RWPE1 (cell line): ENCODE results near the gene KCNIP1.

ENCODE experiments used
- CTCF ChIA-PET: fragments of 350-600 bp; sonication (Branson Sonifier 250); formaldehyde crosslinking; extraction: SDS; loops from one replicate; lab custom pipeline; 2021; lab: Yijun Ruan, JAX
- POLR2A ChIA-PET: fragments of 400-600 bp; formaldehyde crosslinking; extraction: SDS; loops from one replicate; lab custom pipeline; 2020; ENCODE audit warnings: antibody characterized with exemption; ENCODE audit not compliant: low non-redundant PET; lab: Yijun Ruan, JAX
- DNase-seq: peaks from one replicate; pipeline ENCODE4 v3.0.0; 2012; ENCODE audit warnings: low spot score
- H3K27ac ChIP-seq: fragments of 450-650 bp; 2 replicates; pipeline ENCODE4 v1.5.1; 2017
- CTCF ChIP-seq: fragments of 450-650 bp; conservative IDR thresholded peaks from 2 replicates; pipeline ENCODE4 v1.5.1; 2017; ENCODE audit warnings: low read depth, mild to moderate bottlenecking

Gene KCNIP1

GRCh38 chr5:170642066-170642735, 138.4 kb downstream of the KCNIP1 start:
- TF ChIP-seq CTCF, result no peak
- ChIA-PET POLR2A (no interaction called here), CTCF (interaction anchor here (0.6 kb wide), 1 partner anchor 1295 kb away, joined by 3 read pairs; no protein-coding TSS in a partner anchor)
- DNase-seq, result no peak
- no peak overlapping the region for H3K27ac ChIP-seq

GRCh38 chr5:170642776-170643436, 139.1 kb downstream of the KCNIP1 start:
- H3K27ac ChIP-seq, result no peak overlapping the region
- DNase-seq, result peak; percentile 24
- POLR2A ChIA-PET, result no interaction called here
- CTCF ChIA-PET, result no interaction called here
- no peak for TF ChIP-seq CTCF

GRCh38 chr5:170643591-170643990, 139.8 kb downstream of the KCNIP1 start:
- ChIA-PET CTCF (no interaction called here), POLR2A (no interaction called here)
- H3K27ac ChIP-seq, result no peak overlapping the region
- TF ChIP-seq CTCF, result no peak
- DNase-seq, result no peak

DNA sequence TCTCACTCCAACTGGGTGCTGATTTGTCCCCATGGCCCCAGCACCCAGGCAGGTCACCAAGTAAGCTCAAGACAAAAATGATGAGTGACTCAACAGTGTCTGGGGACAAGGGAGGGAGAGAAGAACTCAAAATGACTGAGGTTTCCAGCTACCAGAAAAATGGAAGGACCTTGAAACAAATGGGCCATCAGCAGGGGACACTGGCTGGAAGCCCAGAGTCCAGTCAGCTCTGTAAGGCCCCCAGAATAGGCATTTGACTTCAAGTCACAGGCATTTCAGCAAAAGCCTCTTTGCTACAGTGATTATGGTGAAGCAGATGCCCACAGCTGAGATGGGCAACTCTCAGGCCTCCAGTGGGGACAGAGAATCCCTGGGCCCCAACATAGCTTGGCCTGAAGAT, 140.7 kb downstream of the KCNIP1 start:
- DNase-seq, result no peak
- TF ChIP-seq CTCF, result no peak
- CTCF ChIA-PET, result interaction anchor here (1.1 to 1.3 kb wide), 2 partner anchors 11 to 100 kb away, joined by 3 to 4 read pairs; no protein-coding TSS in a partner anchor
- POLR2A ChIA-PET, result no interaction called here
- H3K27ac ChIP-seq, result no peak overlapping the region

GRCh38 chr5:170648541-170648940, 144.7 kb downstream of the KCNIP1 start:
- DNase-seq, result peak; percentile 62
- no peak for TF ChIP-seq CTCF
- POLR2A ChIA-PET, result no interaction called here
- CTCF ChIA-PET, result interaction anchor here (1.8 kb wide), 1 partner anchor 15 kb away, joined by 5 read pairs; no protein-coding TSS in a partner anchor
- H3K27ac ChIP-seq, result no peak overlapping the region

GRCh38 chr5:170650850-170651249, 147.0 kb downstream of the KCNIP1 start:
- ChIA-PET CTCF (interaction anchor here (0.8 to 1.6 kb wide), 2 partner anchors 12 to 13 kb away, joined by 3 to 4 read pairs; no protein-coding TSS in a partner anchor), POLR2A (no interaction called here)
- no peak overlapping the region for H3K27ac ChIP-seq
- DNase-seq, result no peak
- TF ChIP-seq CTCF, result no peak
